Suppressor macrophage treated with lipopolysaccharide for 1 hour (primary cell): ENCODE results near the gene MTX2.

Experiments used
- DNase-seq, 3 donors: peaks; one replicate each; pipeline ENCODE4 v3.0.0-alpha.2; 2020 to 2022

MTX2 gene

GRCh38 chr2:176269319-176270099 is at the start of gene MTX2:
Gene MTX2 (plus strand): TSS chr2:176269442. CDS start chr2:176269630, 188 bp downstream.
- peak; percentile 69 to 89 (median 78) for DNase-seq

- no peak for DNase-seq
Observed at GRCh38 chr2:176227874-176228273, 41.4 kb upstream of the MTX2 start.

GRCh38 chr2:176234156-176234555 is 35.1 kb upstream of the MTX2 start:
- no peak for DNase-seq

- DNase-seq = no peak
Observed at GRCh38 chr2:176234940-176235339, 34.3 kb upstream of the MTX2 start.

GRCh38 chr2:176237456-176237855 is 31.8 kb upstream of the MTX2 start:
- DNase-seq = no peak

- DNase-seq = no peak
Observed at GRCh38 chr2:176239031-176239430, 30.2 kb upstream of the MTX2 start.

GRCh38 chr2:176240301-176240700 is 28.9 kb upstream of the MTX2 start:
- no peak for DNase-seq

GRCh38 chr2:176242276-176242675 is 27.0 kb upstream of the MTX2 start:
- DNase-seq = no peak

- no peak for DNase-seq
Observed at GRCh38 chr2:176246331-176246730, 22.9 kb upstream of the MTX2 start.

- no peak for DNase-seq
Observed at GRCh38 chr2:176247859-176248258, 21.4 kb upstream of the MTX2 start.

- DNase-seq = no peak
Observed at GRCh38 chr2:176251928-176252327, 17.3 kb upstream of the MTX2 start.

- no peak for DNase-seq
Observed at GRCh38 chr2:176260689-176261088, 8.6 kb upstream of the MTX2 start.

GRCh38 chr2:176261136-176261535 is 8.1 kb upstream of the MTX2 start:
- peak in 1 of 3 donors; percentile 26 for DNase-seq

- DNase-seq = no peak
Observed at GRCh38 chr2:176268976-176269318, 295 bp upstream of the MTX2 start.

GRCh38 chr2:176270100-176270750 is 983 bp downstream of the MTX2 start:
- peak; percentile 7 to 21 (median 14) for DNase-seq

GRCh38 chr2:176272870-176273459 is 3.7 kb downstream of the MTX2 start:
- no peak for DNase-seq

GRCh38 chr2:176278927-176279326 is 9.7 kb downstream of the MTX2 start:
- DNase-seq = no peak

GRCh38 chr2:176280156-176280555 is 10.9 kb downstream of the MTX2 start:
- DNase-seq = no peak

- DNase-seq = no peak
Observed at GRCh38 chr2:176280867-176281658, 11.8 kb downstream of the MTX2 start.

GRCh38 chr2:176283291-176284068 is 14.2 kb downstream of the MTX2 start:
- DNase-seq = peak in 2 of 3 donors; percentile 13 to 22

GRCh38 chr2:176284461-176285049 is 15.3 kb downstream of the MTX2 start:
- no peak for DNase-seq

- DNase-seq = no peak
Observed at GRCh38 chr2:176285321-176285720, 16.1 kb downstream of the MTX2 start.
